HepG2 (cell line): Measurements from ENCODE around the gene GALNT17. TPM values are rescaled to one million over a fixed set of nuclear protein-coding genes. Genes with fewer than 3 reads are reported as not detected.

Experiments
- ATAC-seq: fragments of 200-7000 bp; cut with Tn5 transposase; 3 replicates; pipeline ENCODE4 v1.9.1; 2020; ENCODE audit warnings: mild to moderate bottlenecking, moderate library complexity
- BruUV-seq: library from RNA; stranded (reverse); fragments of 400-500 nt; replicated peaks from 2 replicates; lab custom pipeline; 2021; lab: Mats Ljungman, UMichigan
- CTCF ChIA-PET: fragments of 300-600 bp; formaldehyde crosslinking; extraction: SDS; loops from one replicate; lab custom pipeline; 2021; ENCODE audit warnings: low total read pairs, inconsistent platforms, low intra/inter-chr PET ratio; lab: Yijun Ruan, JAX
- POLR2A ChIA-PET: fragments of 350-600 bp; sonication (Branson Sonifier 250); formaldehyde crosslinking; loops from one replicate; lab custom pipeline; 2020; ENCODE audit warnings: antibody characterized with exemption, inconsistent platforms; lab: Yijun Ruan, JAX
- DNase-seq: peaks from one replicate; pipeline ENCODE4 v3.0.0-alpha.2; 2015; ENCODE audit warnings: low spot score
- FAIRE-seq: peaks from 3 replicates; lab custom pipeline; 2011; peaks lifted over from hg19 to GRCh38; lab: Jason Lieb, UNC
- H2AFZ ChIP-seq: one replicate; pipeline ENCODE4 v1.6.1; 2011; ENCODE audit warnings: low read length, inconsistent platforms
- H3K27ac ChIP-seq: fragments of 300-600 bp; 3 replicates; pipeline ENCODE4 v1.8.0; 2011; ENCODE audit warnings: mixed run types, mild to moderate bottlenecking, mixed read lengths, low read length, inconsistent platforms; ENCODE audit not compliant: insufficient read depth; ENCODE audit errors: extremely low read length
- H3K27me3 ChIP-seq, 2 experiments: fragments of 200-600 bp in 1 of 2; 2 replicates in 1 of 2; 3 replicates in 1 of 2; pipeline versions ENCODE4 v1.6.0 to v1.8.0; 2011; ENCODE audit warnings: low read length in 2 of 2, mild to moderate bottlenecking in 2 of 2, moderate library complexity in 2 of 2, inconsistent platforms in 1 of 2; ENCODE audit not compliant: insufficient read depth in 2 of 2, control insufficient read depth in 1 of 2
- H3K36me3 ChIP-seq, 2 experiments: fragments of 200-600 bp in 1 of 2; replicated peaks in 1 of 2; 2 replicates in 1 of 2; 3 replicates in 1 of 2; pipeline versions ENCODE4 v1.5.1 to v1.8.0; 2011; ENCODE audit warnings: low read length in 2 of 2, inconsistent platforms in 1 of 2; ENCODE audit not compliant: insufficient read depth in 2 of 2, control insufficient read depth in 1 of 2
- H3K4me1 ChIP-seq: 2 replicates; pipeline ENCODE4 v1.5.1; 2012; ENCODE audit warnings: low read length, inconsistent platforms; ENCODE audit not compliant: insufficient read depth
- H3K4me2 ChIP-seq: 2 replicates; pipeline ENCODE4 v1.6.0; 2011; ENCODE audit warnings: low read depth, low read length, inconsistent platforms
- H3K4me3 ChIP-seq, 3 experiments: fragments of 200-600 bp in 1 of 3; sonication (generic), shearing (Covaris generic) in 1 of 3; replicated peaks in 1 of 3; 2 replicates each; pipeline ENCODE4 v1.5.1; 2011 to 2016; ENCODE audit warnings: low read length in 3 of 3, inconsistent platforms in 2 of 3, low read depth in 2 of 3, mild to moderate bottlenecking in 2 of 3, control low read depth in 1 of 3, mixed read lengths in 1 of 3; ENCODE audit not compliant: insufficient read depth in 1 of 3
- H3K79me2 ChIP-seq: one replicate; pipeline ENCODE4 v1.6.1; 2011; ENCODE audit warnings: low read length, inconsistent platforms; ENCODE audit not compliant: insufficient read depth
- H3K9ac ChIP-seq: 2 replicates; pipeline ENCODE4 v1.6.0; 2011; ENCODE audit warnings: mild to moderate bottlenecking, low read depth, low read length, inconsistent platforms; ENCODE audit not compliant: insufficient read depth
- H3K9me3 ChIP-seq: 2 replicates; pipeline ENCODE4 v1.5.1; 2012; ENCODE audit warnings: mild to moderate bottlenecking, low read length
- H4K20me1 ChIP-seq: 2 replicates; pipeline ENCODE4 v1.6.0; 2011; ENCODE audit warnings: inconsistent platforms, mild to moderate bottlenecking, low read length, moderate library complexity; ENCODE audit not compliant: insufficient read depth
- ELK4 ChIP-seq: sonication (generic); formaldehyde crosslinking; IDR thresholded peaks from 2 replicates; pipeline ENCODE4 v1.9.0; 2021; ENCODE audit warnings: missing genetic modification reagents, borderline replicate concordance
- GABPA ChIP-seq, 2 experiments: IDR thresholded peaks; 2 replicates each; pipeline ENCODE4 v1.6.1; 2011 to 2016; ENCODE audit warnings: low read depth in 2 of 2, low read length in 1 of 2, missing biosample characterization in 1 of 2, missing genetic modification characterization in 1 of 2
- HBP1 ChIP-seq: IDR thresholded peaks from 2 replicates; pipeline ENCODE4 v1.6.1; 2016; ENCODE audit warnings: low read depth, control low read depth
- RERE ChIP-seq: IDR thresholded peaks from 2 replicates; pipeline ENCODE4 v1.6.1; 2016; ENCODE audit warnings: low read depth, missing genetic modification reagents, missing compliant biosample characterization
- TARDBP ChIP-seq: sonication (generic); formaldehyde crosslinking; IDR thresholded peaks from 2 replicates; pipeline ENCODE4 v1.8.0; 2022; ENCODE audit warnings: mild to moderate bottlenecking, missing genetic modification reagents
- ZFAT ChIP-seq: sonication (generic); formaldehyde crosslinking; conservative IDR thresholded peaks from 2 replicates; pipeline ENCODE4 v1.8.1; 2023; ENCODE audit warnings: missing genetic modification reagents, inconsistent platforms
- ZNF275 ChIP-seq: sonication (generic); formaldehyde crosslinking; IDR thresholded peaks from 2 replicates; pipeline ENCODE4 v1.8.0; 2022; ENCODE audit warnings: missing genetic modification reagents, mild to moderate bottlenecking, inconsistent platforms, borderline replicate concordance
- WGBS: methylation state at CpG from one replicate; pipeline ENCODE4 v1.1.6; 2017; ENCODE audit warnings: low lambda C conversion rate; 5-methylcytosine and 5-hydroxymethylcytosine counted together
- in situ Hi-C: cut with HindIII; loops from 2 replicates; pipeline ENCODE4 v1.10.0; 2017; ENCODE audit warnings: low pct_unique_long_range_greater_than_20kb; ENCODE audit not compliant: extremely low pct_ligation_motif_present
- intact Hi-C: fragments of 100-400 bp; cut with micrococcal nuclease; formaldehyde crosslinking; loops from one replicate; pipeline ENCODE4 v1.10.0; 2022; ENCODE audit not compliant: unreplicated experiment
- polyA plus RNA-seq, 8 experiments: library from polyadenylated mRNA; depleted of rRNA in 3 of 8; stranded (reverse) in 7 of 8; unstranded in 1 of 8; fragments of >200 nt; fragmentation: Illumina TruSeq in 4 of 8; extraction: Trizol in 4 of 8; gene quantifications; 2 replicates each; pipeline versions ENCODE4 v1.2.1 to v1.2.3, GENCODE V29; 2011 to 2016; ENCODE audit warnings: low read depth in 4 of 8, missing spikeins in 1 of 8, mixed read lengths in 1 of 8; ENCODE audit not compliant: insufficient read depth in 1 of 8
- total RNA-seq, 5 experiments: library from RNA; depleted of rRNA; stranded (reverse); fragments of >200 nt; fragmentation: Illumina TruSeq; extraction: Trizol; gene quantifications; 2 replicates each; pipeline ENCODE4 v1.2.3, GENCODE V29; 2016; ENCODE audit warnings: low read depth in 1 of 5

GALNT17 gene
- total and polyA plus RNA-seq, 2 of the 13 experiments (the other 11 are each of a cell fraction or from before 2014, with no cell fraction given): not detected

GRCh38 chr7:71430246-71430645, 298.3 kb downstream of the GALNT17 start (continued):
- no peak for TF ChIP-seq RERE (CRISPR knock-in tag)
- no peak for TF ChIP-seq ELK4 (CRISPR knock-in tag)
- TF ChIP-seq ZFAT (CRISPR knock-in tag): no peak
- TF ChIP-seq, all 625 proteins: peak for 0

GRCh38 chr7:71439321-71439720, 307.4 kb downstream of the GALNT17 start:
- Histone ChIP-seq H3K4me3 (no peak overlapping the region), H3K4me2 (no peak overlapping the region), H2AFZ (no peak overlapping the region), H4K20me1 (no peaks in the 10 kb centered on the region), H3K27ac (no peak overlapping the region), H3K9me3 (peaks cover 13% of the 10 kb centered on the region), H3K4me1 (no peaks in the 10 kb centered on the region), H3K79me2 (no peaks in the 10 kb centered on the region), H3K36me3 (no peaks in the 10 kb centered on the region), H3K9ac (no peak overlapping the region), H3K27me3 (no peaks in the 10 kb centered on the region)
- TF ChIP-seq GABPA (IDR thresholded peaks at IDR 0.05; ENCODE audit: low read depth, low read length) (no peak), GABPA (CRISPR knock-in tag; IDR thresholded peaks at IDR 0.05; ENCODE audit: low read depth) (no peak), HBP1 (CRISPR knock-in tag) (no peak), ZNF275 (CRISPR knock-in tag) (no peak), TARDBP (no peak)
- ChIA-PET CTCF (no interaction called here), POLR2A (no interaction called here)
- BruUV-seq: no TSS peak
- DNase-seq: no peak
- 45% methylated on average over 7 of the region's 7 CpGs for WGBS
- no peak for FAIRE-seq
- in situ Hi-C loops: no loop called here
- intact Hi-C loops: no loop called here
- no peak for ATAC-seq
